HG02678 (cell line): ENCODE data around the gene B4GALT2.

ENCODE experiments used
- ATAC-seq: cut with Tn5 transposase; IDR thresholded peaks from one replicate; pipeline ENCODE4 v1.9.1; 2021; ENCODE audit warnings: mild to moderate bottlenecking, moderate library complexity; ENCODE audit not compliant: unreplicated experiment

The B4GALT2 gene

GRCh38 chr1:44000122-44000665, 21.2 kb downstream of the B4GALT2 start:
- no peak for ATAC-seq

DNA sequence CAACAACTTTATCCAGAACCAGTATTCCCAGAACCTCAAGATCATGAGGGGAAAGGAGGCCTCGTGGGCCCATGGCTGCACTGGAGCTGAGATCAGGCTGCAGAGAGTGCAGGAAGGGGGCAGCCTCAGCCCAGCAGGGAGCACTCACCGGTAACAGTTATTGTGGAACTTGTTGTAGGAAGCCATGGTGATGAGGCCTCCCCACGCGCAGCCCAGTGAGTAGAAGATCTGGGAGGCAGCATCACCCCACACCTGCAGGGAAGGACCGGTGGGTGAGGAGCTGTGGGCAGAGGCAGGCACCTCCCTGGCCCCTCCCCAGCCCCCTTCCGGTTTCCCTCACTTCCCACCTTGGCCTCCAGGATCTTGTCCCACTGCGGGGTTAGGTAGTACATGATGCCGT, 23.2 kb downstream of the B4GALT2 start:
- no peak for ATAC-seq

- ATAC-seq, result no peak
These were observed 23.7 kb downstream of the B4GALT2 start for GRCh38 chr1:44002606-44003157.

- no peak for ATAC-seq
These were observed 29.2 kb downstream of the B4GALT2 start for GRCh38 chr1:44008259-44008658.

GRCh38 chr1:44010935-44011471, 32.0 kb downstream of the B4GALT2 start:
- ATAC-seq, result no peak

GRCh38 chr1:44012404-44012803, 33.4 kb downstream of the B4GALT2 start:
- ATAC-seq, result no peak

DNA sequence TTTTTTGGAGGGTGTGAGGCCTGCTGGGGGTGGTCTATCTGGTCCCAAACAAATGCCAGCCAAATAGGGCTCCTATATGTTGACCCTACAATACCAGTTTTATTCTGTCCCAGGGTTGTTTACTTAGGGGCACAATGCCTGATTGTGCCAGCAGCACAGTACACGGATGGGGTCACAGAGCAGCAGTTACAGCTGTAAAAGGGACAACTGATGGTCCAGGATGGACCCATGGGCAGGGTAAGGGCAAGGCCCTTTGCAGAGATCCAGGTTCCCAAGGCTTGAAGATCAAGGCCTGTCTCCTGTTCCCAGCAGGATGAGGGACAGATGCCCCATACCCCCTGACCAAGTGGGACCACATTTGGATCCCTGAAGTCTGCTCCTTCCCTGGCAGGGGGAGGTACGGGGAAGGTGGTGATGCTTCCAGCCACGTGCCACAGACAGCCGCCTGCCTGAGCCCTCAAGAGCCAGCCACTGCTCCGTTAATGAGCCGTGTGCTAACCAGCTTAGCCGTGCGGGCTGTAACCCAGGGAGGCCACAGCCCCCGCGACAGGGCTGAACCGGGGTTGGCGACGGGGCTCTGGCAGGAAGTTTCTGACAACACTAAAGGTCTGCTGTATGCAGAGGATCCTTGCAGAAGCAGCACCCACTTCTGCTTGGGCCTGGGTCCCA, 34.1 kb downstream of the B4GALT2 start:
- ATAC-seq, result no peak

DNA sequence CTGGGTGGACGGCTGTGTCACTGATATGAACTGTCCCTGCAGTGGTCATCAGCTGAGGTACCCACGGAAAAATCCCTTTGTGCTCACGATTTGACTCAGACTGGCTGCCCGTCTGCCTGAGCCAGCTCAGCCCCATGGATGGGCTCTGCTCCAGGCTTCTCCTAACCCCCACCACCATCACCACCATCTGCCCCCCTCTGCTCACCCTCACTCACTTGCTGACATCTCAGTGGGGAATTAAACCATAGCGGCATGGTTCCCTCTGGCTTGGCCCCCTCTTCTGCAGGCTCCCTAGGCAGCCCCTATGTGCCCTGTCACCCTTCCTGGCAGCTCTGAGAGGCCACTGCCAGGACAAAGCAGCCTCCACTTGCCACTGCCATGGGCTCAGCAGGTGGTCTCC, 34.9 kb downstream of the B4GALT2 start:
- ATAC-seq, result no peak

DNA sequence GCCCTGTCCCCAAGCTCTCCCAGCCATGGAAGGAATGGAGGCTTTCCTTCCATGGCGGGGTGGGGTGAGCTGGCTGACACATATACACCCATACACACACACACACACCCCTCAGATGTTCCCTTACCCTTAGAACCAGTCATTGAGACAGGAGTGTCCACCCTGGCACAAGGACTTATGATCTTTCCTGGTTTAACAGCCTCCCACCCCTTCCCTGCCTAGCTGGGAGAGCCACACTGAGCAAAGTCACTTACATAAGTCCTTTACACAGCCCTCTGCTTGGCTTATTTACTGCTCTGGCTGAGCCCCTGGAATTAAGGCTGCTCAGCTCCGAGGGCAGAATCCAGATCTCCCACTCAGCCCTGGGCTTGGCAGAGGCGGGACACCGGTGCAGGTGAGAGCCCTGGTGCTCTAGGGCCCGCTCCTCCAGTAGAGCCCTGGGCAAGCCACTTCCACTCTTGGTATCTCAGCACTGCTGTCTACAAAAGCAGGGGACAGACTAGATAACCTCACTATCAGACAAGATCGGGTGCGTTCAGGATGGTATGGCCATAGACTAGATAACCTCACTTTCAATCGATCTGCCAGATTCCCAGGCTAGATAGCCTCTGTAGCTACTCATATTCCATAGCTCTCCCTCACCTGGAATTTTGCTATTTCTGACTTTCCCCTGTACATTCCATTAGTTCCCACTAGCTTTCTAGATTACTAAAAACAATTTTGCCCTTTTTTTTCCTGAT, 35.5 kb downstream of the B4GALT2 start:
- ATAC-seq, result no peak

DNA sequence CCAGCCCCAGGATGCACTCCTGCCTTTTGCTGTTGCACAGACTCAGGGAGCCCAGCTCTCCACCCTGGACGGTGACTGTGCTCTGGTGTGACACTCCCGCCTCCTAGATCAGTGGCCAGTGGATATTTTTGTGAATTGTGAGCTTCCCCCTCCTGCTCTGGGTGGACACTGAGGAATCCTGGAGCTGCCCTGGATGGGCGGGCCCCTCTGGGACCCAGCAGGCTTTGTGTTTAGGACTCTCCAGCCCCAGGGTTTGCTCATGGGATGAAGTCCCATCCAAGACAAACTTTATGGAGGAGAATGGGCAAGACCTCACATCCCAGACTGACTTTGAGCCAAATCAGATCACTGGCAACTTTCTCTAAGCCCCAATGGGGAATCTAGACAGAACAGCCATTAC, 36.2 kb downstream of the B4GALT2 start:
- ATAC-seq, result no peak

DNA sequence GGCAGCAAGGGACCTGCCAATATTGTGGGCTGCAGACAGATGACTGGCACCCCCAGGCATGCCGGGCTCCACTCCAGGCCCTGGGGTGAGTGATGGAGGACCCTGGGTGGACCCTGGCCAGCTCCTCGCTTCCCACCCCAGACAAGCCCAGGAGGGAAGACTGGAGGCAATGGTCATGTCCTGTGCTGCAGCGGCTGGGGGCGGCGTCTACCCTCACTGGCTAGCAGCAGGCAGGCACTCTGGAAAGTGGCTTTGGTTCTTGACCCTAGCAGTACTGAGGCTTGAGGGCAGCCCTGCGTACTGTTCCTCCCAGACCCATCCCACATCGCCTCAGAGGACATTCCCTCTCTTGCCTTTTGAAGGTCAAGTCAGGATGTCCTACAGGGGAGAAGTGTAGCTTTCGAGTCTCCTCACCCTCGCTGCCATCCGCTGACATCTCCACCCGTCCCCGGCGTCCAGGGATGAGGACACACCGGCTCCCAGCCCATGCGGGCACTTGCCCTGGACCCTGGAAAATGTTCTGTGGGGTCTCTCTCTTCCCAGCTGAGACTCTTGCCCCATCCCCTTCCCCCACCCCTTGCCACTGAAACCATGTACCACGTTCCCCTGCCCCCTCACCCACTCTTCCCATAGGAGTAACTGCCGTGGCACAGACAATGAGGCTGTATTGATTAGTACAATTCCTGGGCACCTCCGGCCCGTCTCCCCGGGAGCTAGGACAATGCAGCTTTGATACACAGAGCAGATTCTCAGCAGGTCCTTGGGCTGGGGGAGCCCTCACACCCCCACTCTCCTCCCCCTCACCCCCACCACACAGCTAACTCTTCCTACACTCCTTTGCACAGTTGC, 37.3 kb downstream of the B4GALT2 start:
- ATAC-seq, result no peak

DNA sequence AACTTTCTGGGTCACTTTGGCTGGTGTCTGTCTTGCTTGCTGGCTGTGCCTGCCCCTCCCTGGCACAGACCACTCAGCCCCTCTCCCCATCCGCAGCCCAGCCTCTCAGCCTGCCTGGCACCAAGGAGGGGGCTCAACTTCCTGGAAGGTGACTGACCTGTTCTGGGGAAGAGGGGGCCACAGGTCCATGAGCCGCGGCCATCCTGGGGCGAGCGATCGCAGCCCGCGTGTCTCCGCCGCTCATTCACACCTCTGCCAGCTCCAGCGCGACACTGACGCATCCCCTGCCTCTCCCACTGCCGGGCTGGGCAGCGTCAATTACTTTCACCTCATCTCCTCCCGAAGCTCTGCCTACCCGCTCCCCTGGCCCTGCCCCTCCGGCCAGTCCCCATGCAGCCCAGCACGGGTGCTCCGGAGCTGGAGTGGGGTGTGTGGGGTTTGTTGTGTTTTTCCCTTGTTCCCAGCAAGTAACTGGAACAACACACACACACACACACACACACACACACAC, 37.9 kb downstream of the B4GALT2 start:
- ATAC-seq, result no peak

- no peak for ATAC-seq
These were observed 40.5 kb downstream of the B4GALT2 start for GRCh38 chr1:44019466-44019948.

DNA sequence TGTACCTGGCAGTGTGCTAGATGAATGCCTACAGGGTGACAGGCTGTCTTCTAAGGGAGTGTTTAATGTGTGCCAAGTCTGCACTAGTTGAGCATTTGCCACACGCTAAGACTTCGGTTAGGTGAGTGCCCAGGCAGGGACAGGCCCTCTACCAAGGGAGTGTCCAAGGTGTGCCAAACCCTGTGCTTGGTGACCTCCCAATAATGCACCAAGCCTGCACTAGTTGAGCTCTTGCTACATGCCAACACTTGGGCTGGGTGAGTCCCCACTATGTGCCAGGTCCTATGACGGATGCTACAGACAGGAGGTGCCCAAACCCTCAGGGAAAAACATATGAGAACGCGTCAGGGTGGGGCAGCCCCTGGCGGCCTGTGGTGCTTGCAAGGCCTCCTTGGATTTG, 41.5 kb downstream of the B4GALT2 start:
- ATAC-seq, result no peak

DNA sequence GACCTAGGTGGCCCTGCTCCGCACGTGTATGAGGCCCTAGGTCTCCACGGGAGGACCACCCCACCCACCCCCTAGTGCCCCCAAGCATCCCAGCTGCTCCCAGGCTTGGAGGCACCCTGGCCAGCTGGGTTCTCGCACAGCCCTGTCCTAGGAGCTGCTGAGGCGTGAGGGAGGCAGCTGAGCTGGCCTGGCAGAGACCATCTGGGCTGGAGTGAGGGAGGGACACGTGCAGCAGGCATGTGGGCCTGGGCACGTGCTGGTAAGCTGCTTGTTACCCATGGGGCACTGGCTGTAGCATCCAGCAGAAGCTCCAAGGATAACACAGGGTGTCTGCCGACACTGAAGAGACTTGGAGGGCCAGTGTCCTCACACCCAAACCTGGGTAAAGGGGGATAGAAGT, 42.1 kb downstream of the B4GALT2 start:
- ATAC-seq, result no peak

DNA sequence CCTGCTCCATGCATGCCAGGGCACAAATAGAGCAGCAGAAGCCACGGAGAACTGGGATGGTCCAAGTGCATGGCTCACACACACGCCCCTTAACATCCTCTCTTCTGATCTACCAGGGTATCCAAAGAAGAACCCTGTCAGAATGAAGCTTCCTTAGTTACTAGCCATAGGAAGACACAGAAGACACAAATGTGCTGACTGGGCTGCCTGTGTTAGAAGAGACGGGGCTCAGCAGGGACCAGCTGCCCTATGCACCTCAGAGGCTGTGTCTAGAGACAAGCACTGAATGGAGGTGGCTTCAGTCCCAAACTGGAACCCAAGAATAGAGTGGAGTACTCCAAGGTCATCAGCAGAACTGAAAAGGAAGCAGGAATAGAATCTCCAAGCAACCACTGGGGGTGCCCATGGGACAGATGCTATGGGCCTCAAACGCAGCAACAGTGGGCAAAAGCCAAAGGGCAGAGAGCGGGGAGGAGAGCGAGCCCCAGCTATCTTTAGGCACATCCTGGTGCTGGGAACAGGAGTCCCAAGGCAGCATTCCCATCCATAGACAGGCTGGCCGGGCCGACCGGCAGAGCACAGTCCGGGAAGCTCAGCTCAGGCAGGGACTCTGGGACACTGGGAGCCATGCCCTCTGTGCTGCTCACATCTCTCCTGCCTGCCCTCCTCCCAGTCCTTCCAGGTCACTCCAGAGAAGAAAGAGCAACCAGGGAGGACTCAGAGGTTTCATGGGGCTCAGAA, 42.7 kb downstream of the B4GALT2 start:
- no peak for ATAC-seq

GRCh38 chr1:44024031-44024902, 45.3 kb downstream of the B4GALT2 start:
- ATAC-seq, result no peak

DNA sequence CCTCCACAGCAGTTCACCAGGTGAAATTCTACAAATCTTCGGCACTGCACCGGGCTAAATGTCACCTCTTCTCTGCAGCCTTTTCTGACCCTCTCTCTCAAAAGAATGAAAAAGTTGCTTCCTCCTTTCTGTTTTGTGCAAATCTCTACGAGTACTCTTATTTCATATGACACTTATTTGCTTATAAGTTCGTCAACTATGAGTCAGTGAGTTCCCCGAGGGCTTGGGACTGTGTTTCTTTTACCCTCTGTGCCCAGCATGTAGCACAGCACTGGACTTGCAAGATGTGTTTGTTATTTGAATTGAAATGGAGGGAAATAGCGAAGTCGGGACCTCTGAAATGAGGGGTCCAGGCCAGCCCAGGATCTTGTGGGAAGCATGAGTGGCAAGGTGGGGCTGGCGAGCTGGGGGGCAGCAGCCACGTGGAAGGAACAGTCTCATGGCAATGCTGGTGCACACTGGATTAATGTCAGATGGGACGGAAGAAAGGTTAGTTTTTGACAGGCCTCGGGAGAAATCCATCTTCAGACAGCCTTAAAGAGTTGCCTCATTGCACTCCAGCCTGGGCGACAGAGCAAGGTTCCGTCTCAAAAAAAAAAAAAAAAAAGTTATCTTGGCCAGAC, 46.0 kb downstream of the B4GALT2 start:
- no peak for ATAC-seq
